Lower leg skin (tissue), 3 donors: Measurements from ENCODE around the gene GUCY1A1.

ENCODE experiments used
- POLR2A ChIP-seq, 2 donors: fragments of 450-650 bp; IDR thresholded peaks; one replicate each; pipeline ENCODE4 v1.6.1; 2016 to 2017; ENCODE audit warnings: antibody characterized with exemption in 2 of 2, mild to moderate bottlenecking in 1 of 2, moderate library complexity in 1 of 2
- TF ChIP-seq, protein P1 (sequence below), 3 donors: fragments of 450-650 bp; IDR thresholded peaks; one replicate each; pipeline ENCODE4 v1.5.1; 2016; ENCODE audit warnings: antibody characterized with exemption in 3 of 3, mild to moderate bottlenecking in 3 of 3, moderate library complexity in 2 of 3

DNA sequence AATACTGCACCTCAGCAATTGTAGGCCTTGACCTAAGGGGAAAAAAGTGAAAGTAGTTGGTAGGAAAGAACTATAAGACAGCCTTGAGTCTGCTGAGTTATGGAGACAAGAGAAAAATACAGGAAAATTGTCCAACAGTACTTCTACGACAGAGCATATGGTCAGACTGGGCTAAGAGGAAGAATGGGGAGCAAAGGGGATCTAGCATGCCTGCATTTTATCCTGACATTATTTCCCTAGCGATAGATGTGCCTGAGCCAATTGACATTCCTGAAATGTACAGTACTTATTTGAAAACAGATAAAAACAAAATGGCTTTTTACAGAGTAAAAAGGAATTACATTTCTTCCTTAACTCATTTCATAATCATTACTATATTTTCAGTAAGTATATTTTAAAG is 22.2 kb downstream of the GUCY1A1 start:
- TF ChIP-seq, protein P1, sequence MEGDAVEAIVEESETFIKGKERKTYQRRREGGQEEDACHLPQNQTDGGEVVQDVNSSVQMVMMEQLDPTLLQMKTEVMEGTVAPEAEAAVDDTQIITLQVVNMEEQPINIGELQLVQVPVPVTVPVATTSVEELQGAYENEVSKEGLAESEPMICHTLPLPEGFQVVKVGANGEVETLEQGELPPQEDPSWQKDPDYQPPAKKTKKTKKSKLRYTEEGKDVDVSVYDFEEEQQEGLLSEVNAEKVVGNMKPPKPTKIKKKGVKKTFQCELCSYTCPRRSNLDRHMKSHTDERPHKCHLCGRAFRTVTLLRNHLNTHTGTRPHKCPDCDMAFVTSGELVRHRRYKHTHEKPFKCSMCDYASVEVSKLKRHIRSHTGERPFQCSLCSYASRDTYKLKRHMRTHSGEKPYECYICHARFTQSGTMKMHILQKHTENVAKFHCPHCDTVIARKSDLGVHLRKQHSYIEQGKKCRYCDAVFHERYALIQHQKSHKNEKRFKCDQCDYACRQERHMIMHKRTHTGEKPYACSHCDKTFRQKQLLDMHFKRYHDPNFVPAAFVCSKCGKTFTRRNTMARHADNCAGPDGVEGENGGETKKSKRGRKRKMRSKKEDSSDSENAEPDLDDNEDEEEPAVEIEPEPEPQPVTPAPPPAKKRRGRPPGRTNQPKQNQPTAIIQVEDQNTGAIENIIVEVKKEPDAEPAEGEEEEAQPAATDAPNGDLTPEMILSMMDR (IDR thresholded peaks at IDR 0.05): no peak
- TF ChIP-seq POLR2A (IDR thresholded peaks at IDR 0.05): no peak
